GM23338 (cell line): ENCODE data around the gene OOSP3. TPM values are rescaled to one million over a fixed set of nuclear protein-coding genes. Genes with fewer than 3 reads are reported as not detected.

Source experiments
- polyA plus RNA-seq: library from polyadenylated mRNA; unstranded; fragments of >200 nt; fragmentation: Nextera tagmentation; extraction: Ambion mirVana; gene quantifications from 2 replicates; pipeline ENCODE4 v1.2.1, GENCODE V29; 2016
- total RNA-seq: library from RNA; depleted of rRNA; stranded (reverse); fragments of >200 nt; shearing (Covaris generic); gene quantifications from 2 replicates; pipeline ENCODE4 v1.2.3, GENCODE V29; 2014; rRNA removed

The OOSP3 gene
- total and polyA plus RNA-seq, 2 experiments from 2014 or later, result not detected

Other genes starting within 250 kb of the OOSP3 start
- 19.6 and 20.8 TPM in 2 replicates for gene PATL1, start 209.7 kb upstream of the OOSP3 start, total RNA-seq
- 12.3 and 12.9 TPM in 2 replicates for gene PATL1, start 209.7 kb upstream of the OOSP3 start, polyA plus RNA-seq
- not detected in 2 replicates for gene OR10V1, start 164.9 kb upstream of the OOSP3 start, total RNA-seq
- gene OR10V1, start 164.9 kb upstream of the OOSP3 start, polyA plus RNA-seq, result not detected in 2 replicates
- gene STX3, start 123.4 kb upstream of the OOSP3 start, total RNA-seq, result 47.9 and 65.5 TPM in 2 replicates
- gene STX3, start 123.4 kb upstream of the OOSP3 start, polyA plus RNA-seq, result 19.0 and 20.0 TPM in 2 replicates
- gene MRPL16, start 68.0 kb upstream of the OOSP3 start, total RNA-seq, result 74.8 and 77.4 TPM in 2 replicates
- 149 and 176 TPM in 2 replicates for gene MRPL16, start 68.0 kb upstream of the OOSP3 start, polyA plus RNA-seq
- gene CBLIF, start 33.3 kb upstream of the OOSP3 start, total RNA-seq, result not detected in 2 replicates
- not detected in 2 replicates for gene CBLIF, start 33.3 kb upstream of the OOSP3 start, polyA plus RNA-seq
- not detected in 2 replicates for gene TCN1, start 12.3 kb upstream of the OOSP3 start, total RNA-seq
- not detected in 2 replicates for gene TCN1, start 12.3 kb upstream of the OOSP3 start, polyA plus RNA-seq
- gene OOSP1, start 59.6 kb downstream of the OOSP3 start, total RNA-seq, result not detected in 2 replicates
- not detected in 2 replicates for gene OOSP1, start 59.6 kb downstream of the OOSP3 start, polyA plus RNA-seq
- not detected in 2 replicates for gene OOSP4A, start 85.3 kb downstream of the OOSP3 start, total RNA-seq
- gene OOSP4A, start 85.3 kb downstream of the OOSP3 start, polyA plus RNA-seq, result not detected in 2 replicates
- gene OOSP4B, start 138.4 kb downstream of the OOSP3 start, total RNA-seq, result not detected in 2 replicates
- not detected in 2 replicates for gene OOSP4B, start 138.4 kb downstream of the OOSP3 start, polyA plus RNA-seq
- gene OOSP2, start 161.6 kb downstream of the OOSP3 start, total RNA-seq, result not detected in 2 replicates
- gene OOSP2, start 161.6 kb downstream of the OOSP3 start, polyA plus RNA-seq, result not detected in 2 replicates
- not detected in 2 replicates for gene MS4A3, start 177.9 kb downstream of the OOSP3 start, total RNA-seq
- gene MS4A3, start 177.9 kb downstream of the OOSP3 start, polyA plus RNA-seq, result not detected in 2 replicates
- not detected in 2 replicates for gene MS4A2, start 209.9 kb downstream of the OOSP3 start, total RNA-seq
- not detected in 2 replicates for gene MS4A2, start 209.9 kb downstream of the OOSP3 start, polyA plus RNA-seq